Measurements from ENCODE around the gene KIAA1549.

KIAA1549 gene

GRCh38 chr7:138921277-138921676 lies 59.9 kb downstream of the KIAA1549 start:
- TF ChIP-seq, protein P1, sequence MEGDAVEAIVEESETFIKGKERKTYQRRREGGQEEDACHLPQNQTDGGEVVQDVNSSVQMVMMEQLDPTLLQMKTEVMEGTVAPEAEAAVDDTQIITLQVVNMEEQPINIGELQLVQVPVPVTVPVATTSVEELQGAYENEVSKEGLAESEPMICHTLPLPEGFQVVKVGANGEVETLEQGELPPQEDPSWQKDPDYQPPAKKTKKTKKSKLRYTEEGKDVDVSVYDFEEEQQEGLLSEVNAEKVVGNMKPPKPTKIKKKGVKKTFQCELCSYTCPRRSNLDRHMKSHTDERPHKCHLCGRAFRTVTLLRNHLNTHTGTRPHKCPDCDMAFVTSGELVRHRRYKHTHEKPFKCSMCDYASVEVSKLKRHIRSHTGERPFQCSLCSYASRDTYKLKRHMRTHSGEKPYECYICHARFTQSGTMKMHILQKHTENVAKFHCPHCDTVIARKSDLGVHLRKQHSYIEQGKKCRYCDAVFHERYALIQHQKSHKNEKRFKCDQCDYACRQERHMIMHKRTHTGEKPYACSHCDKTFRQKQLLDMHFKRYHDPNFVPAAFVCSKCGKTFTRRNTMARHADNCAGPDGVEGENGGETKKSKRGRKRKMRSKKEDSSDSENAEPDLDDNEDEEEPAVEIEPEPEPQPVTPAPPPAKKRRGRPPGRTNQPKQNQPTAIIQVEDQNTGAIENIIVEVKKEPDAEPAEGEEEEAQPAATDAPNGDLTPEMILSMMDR (IDR thresholded peaks at IDR 0.05; ENCODE audit: low read depth, low read length) = no peak
- Histone ChIP-seq H3K27me3 (no peaks in the 10 kb centered on the region), H3K36me3 (peaks cover 16% of the 10 kb centered on the region), H3K9me3 (no peaks in the 10 kb centered on the region), H3K4me1 (0 out of 2 replicates have a peak, but pooled peaks cover 4% of the 10 kb centered on the region), H3K4me3 (ENCODE audit: low read depth, low read length) (no peak overlapping the region)
- DNase-seq = no peak

- Histone ChIP-seq H3K4me1 (0 out of 2 replicates have a peak, but pooled peaks cover 4% of the 10 kb centered on the region), H3K9me3 (no peaks in the 10 kb centered on the region), H3K27me3 (no peaks in the 10 kb centered on the region), H3K4me3 (ENCODE audit: low read depth, low read length) (no peak overlapping the region), H3K36me3 (peaks cover 21% of the 10 kb centered on the region)
- no peak for DNase-seq
- TF ChIP-seq, protein P1 (IDR thresholded peaks at IDR 0.05; ENCODE audit: low read depth, low read length) = no peak
These were observed 61.3 kb downstream of the KIAA1549 start for GRCh38 chr7:138919911-138920310.

- DNase-seq = no peak
- TF ChIP-seq, protein P1 (IDR thresholded peaks at IDR 0.05; ENCODE audit: low read depth, low read length) = no peak
These were observed 62.0 kb downstream of the KIAA1549 start for GRCh38 chr7:138919216-138919615.

GRCh38 chr7:138918756-138919155 lies 62.4 kb downstream of the KIAA1549 start:
- peaks cover 24% of the 10 kb centered on the region for H3K36me3 ChIP-seq
- no peaks in the 10 kb centered on the region for H3K27me3 ChIP-seq
- DNase-seq = no peak
- TF ChIP-seq, protein P1 (IDR thresholded peaks at IDR 0.05; ENCODE audit: low read depth, low read length) = no peak
- no peak overlapping the region for H3K4me3 ChIP-seq (ENCODE audit: low read depth, low read length)
- no peaks in the 10 kb centered on the region for H3K9me3 ChIP-seq
- H3K4me1 ChIP-seq = no peaks in the 10 kb centered on the region

More at GRCh38 chr7:138919216-138919615, 62.0 kb downstream of the KIAA1549 start:
- no peaks in the 10 kb centered on the region for H3K9me3 ChIP-seq
- H3K4me1 ChIP-seq = no peaks in the 10 kb centered on the region
- no peak overlapping the region for H3K4me3 ChIP-seq (ENCODE audit: low read depth, low read length)
- peaks cover 24% of the 10 kb centered on the region for H3K36me3 ChIP-seq
- H3K27me3 ChIP-seq = no peaks in the 10 kb centered on the region

DNA sequence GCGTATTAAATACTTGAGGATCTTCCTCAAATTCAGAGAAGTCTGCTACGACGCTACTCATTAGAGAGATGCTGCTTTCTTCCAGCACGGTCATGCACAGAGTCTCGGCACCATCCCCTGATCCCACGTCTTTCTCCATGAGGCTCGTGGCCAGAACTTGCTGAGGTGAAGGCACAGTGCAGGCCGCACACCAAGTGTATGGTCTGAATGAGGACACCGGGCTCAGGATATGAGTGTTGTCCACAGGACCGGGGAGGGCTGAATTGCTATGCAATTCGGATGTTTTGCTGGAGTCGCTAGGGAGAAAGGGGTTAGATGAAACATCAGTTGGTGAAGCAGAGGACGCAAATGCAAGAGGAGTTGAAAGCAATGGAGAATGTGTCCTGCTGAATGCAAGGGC lies 63.0 kb downstream of the KIAA1549 start:
- Histone ChIP-seq H3K27me3 (no peaks in the 10 kb centered on the region), H3K4me1 (no peaks in the 10 kb centered on the region), H3K9me3 (no peaks in the 10 kb centered on the region), H3K36me3 (peaks cover 24% of the 10 kb centered on the region), H3K4me3 (ENCODE audit: low read depth, low read length) (no peak overlapping the region)
- TF ChIP-seq, protein P1 (IDR thresholded peaks at IDR 0.05; ENCODE audit: low read depth, low read length) = no peak
- DNase-seq = no peak

GRCh38 chr7:138917771-138918170 lies 63.4 kb downstream of the KIAA1549 start:
- Histone ChIP-seq H3K4me3 (ENCODE audit: low read depth, low read length) (no peak overlapping the region), H3K36me3 (peaks cover 24% of the 10 kb centered on the region), H3K4me1 (no peaks in the 10 kb centered on the region), H3K9me3 (no peaks in the 10 kb centered on the region), H3K27me3 (no peaks in the 10 kb centered on the region)
- no peak for DNase-seq
- TF ChIP-seq, protein P1 (IDR thresholded peaks at IDR 0.05; ENCODE audit: low read depth, low read length) = no peak
